ENCODE measurements around the gene CARD11.

The CARD11 gene

DNA sequence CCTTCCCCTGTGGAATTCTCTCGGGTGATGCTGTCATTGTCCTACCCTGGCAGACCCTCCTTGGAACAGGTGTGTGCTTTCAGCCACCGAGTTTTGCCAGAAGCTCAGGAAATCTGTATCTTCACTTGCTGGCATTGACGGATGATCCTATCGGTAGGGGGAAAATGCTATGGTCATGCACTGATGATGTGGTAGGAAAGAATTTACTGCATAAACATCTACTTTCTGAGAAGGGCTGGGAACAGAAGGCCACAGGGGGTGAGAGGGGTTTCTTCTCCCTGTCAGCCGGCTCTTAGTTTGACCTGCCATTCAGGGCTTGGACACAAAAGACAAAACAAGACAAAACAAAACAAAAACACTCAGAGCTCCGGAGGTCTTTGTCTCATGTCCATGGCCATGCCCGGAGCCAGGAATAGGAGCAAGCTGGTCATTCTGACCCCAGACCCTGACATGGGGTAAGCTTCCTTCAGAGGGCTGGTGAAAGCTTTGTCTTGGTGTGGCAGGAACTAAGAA lies 43.6 kb upstream of the CARD11 start:
- Histone ChIP-seq H3K79me2 (no peaks in the 10 kb centered on the region), H3K9me3 (ENCODE audit: control insufficient read depth, low read length) (no peaks in the 10 kb centered on the region), H3K27ac (no peak overlapping the region)

GRCh38 chr7:3083350-3083749 lies 39.7 kb upstream of the CARD11 start:
- Histone ChIP-seq H3K4me2 (ENCODE audit: low read length) (no peak overlapping the region), H3K4me1 (no peaks in the 10 kb centered on the region), H3K79me2 (no peaks in the 10 kb centered on the region)

More for the DNA sequence above, 43.6 kb upstream of the CARD11 start:
- Histone ChIP-seq H3K4me2 (ENCODE audit: low read length) (no peak overlapping the region), H3K4me3 (ENCODE audit: low read depth, low read length) (no peak overlapping the region), H3K27me3 (ENCODE audit: control insufficient read depth, insufficient read depth, low read length) (no peaks in the 10 kb centered on the region), H3K9ac (no peak overlapping the region), H2AFZ (no peak overlapping the region), H3K4me1 (no peaks in the 10 kb centered on the region), H3K36me3 (ENCODE audit: control insufficient read depth, insufficient read depth, low read length) (no peaks in the 10 kb centered on the region)
- no peak for TF ChIP-seq CTCF (IDR thresholded peaks at IDR 0.05)

GRCh38 chr7:3082831-3083230 lies 39.2 kb upstream of the CARD11 start:
- Histone ChIP-seq H3K79me2 (no peaks in the 10 kb centered on the region), H3K4me3 (ENCODE audit: low read depth, low read length) (no peak overlapping the region), H3K36me3 (ENCODE audit: control insufficient read depth, insufficient read depth, low read length) (no peaks in the 10 kb centered on the region), H3K4me1 (no peaks in the 10 kb centered on the region), H3K27me3 (ENCODE audit: control insufficient read depth, insufficient read depth, low read length) (no peaks in the 10 kb centered on the region), H3K9ac (no peak overlapping the region), H3K9me3 (ENCODE audit: control insufficient read depth, low read length) (no peaks in the 10 kb centered on the region), H2AFZ (no peak overlapping the region), H3K27ac (no peak overlapping the region), H3K4me2 (ENCODE audit: low read length) (no peak overlapping the region)
- TF ChIP-seq CTCF (IDR thresholded peaks at IDR 0.05): no peak

More at GRCh38 chr7:3083350-3083749, 39.7 kb upstream of the CARD11 start:
- Histone ChIP-seq H3K9ac (no peak overlapping the region), H2AFZ (no peak overlapping the region), H3K9me3 (ENCODE audit: control insufficient read depth, low read length) (no peaks in the 10 kb centered on the region), H3K27ac (no peak overlapping the region), H3K36me3 (ENCODE audit: control insufficient read depth, insufficient read depth, low read length) (no peaks in the 10 kb centered on the region), H3K4me3 (ENCODE audit: low read depth, low read length) (no peak overlapping the region), H3K27me3 (ENCODE audit: control insufficient read depth, insufficient read depth, low read length) (no peaks in the 10 kb centered on the region)
- no peak for TF ChIP-seq CTCF (IDR thresholded peaks at IDR 0.05)

DNA sequence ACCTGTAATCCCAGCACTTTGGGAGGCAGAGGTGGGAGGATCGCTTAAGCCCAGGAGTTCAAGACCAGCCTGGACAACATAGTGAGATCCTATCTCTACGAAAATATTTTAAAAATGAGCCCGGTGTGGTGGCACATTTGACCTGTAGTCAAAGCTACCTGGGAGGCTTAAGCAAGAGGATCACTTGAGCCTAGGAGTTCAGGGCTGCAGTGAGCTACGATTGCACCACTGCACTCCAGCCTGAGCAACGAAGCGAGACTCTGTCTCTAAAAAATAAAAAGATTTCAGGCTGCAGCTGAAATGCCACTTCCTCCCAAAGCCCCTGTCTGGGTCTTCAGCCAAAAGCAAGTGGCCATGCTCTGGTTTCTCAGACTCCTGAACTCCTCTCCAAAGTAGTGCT lies 38.7 kb upstream of the CARD11 start:
- no peaks in the 10 kb centered on the region for H3K9me3 ChIP-seq (ENCODE audit: control insufficient read depth, low read length)
- no peak overlapping the region for H2AFZ ChIP-seq
- no peaks in the 10 kb centered on the region for H3K79me2 ChIP-seq
- H3K9ac ChIP-seq: no peak overlapping the region
- TF ChIP-seq CTCF (IDR thresholded peaks at IDR 0.05): no peak
- no peak overlapping the region for H3K4me2 ChIP-seq (ENCODE audit: low read length)
- H3K27ac ChIP-seq: no peak overlapping the region
- no peak overlapping the region for H3K4me3 ChIP-seq (ENCODE audit: low read depth, low read length)
- H3K27me3 ChIP-seq (ENCODE audit: control insufficient read depth, insufficient read depth, low read length): no peaks in the 10 kb centered on the region
- no peaks in the 10 kb centered on the region for H3K4me1 ChIP-seq
- H3K36me3 ChIP-seq (ENCODE audit: control insufficient read depth, insufficient read depth, low read length): no peaks in the 10 kb centered on the region

DNA sequence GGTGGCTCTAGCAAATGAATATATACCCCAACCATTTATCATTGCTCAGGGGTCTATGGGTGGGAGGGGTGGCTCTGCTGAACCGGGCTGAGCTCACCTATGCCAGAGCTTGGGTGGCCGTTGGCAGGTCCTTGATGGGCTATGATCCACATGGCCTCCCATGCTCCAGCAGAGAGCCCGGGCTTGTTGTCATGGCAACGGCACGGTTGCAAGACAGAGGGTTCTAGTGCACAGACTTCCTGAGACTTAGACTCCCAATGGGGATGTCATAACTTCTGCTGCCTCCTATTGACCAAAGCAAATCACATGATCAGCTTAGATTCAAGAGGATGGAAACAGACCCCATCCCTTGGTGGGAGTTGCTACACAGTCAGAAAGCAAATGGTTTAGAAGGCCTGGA lies 36.4 kb upstream of the CARD11 start:
- Histone ChIP-seq H3K4me3 (ENCODE audit: low read depth, low read length) (no peak overlapping the region), H3K27me3 (ENCODE audit: control insufficient read depth, insufficient read depth, low read length) (no peaks in the 10 kb centered on the region), H3K36me3 (ENCODE audit: control insufficient read depth, insufficient read depth, low read length) (no peaks in the 10 kb centered on the region), H3K4me2 (ENCODE audit: low read length) (no peak overlapping the region), H3K79me2 (no peaks in the 10 kb centered on the region), H3K9me3 (ENCODE audit: control insufficient read depth, low read length) (peaks cover 2% of the 10 kb centered on the region), H2AFZ (no peak overlapping the region), H3K27ac (no peak overlapping the region), H3K9ac (no peak overlapping the region), H3K4me1 (no peaks in the 10 kb centered on the region)
- no peak for TF ChIP-seq CTCF (IDR thresholded peaks at IDR 0.05)

All from parathyroid adenoma (tissue), 2 donors.